ENCODE results near the gene RTN4RL1. TPM values are rescaled to one million over a fixed set of nuclear protein-coding genes. Genes with fewer than 3 reads are reported as not detected.
A peak's percentile ranks its signal among the peaks of the same experiment; 100 is the strongest.

The RTN4RL1 gene
- total RNA-seq, 2 donors from 2014 or later, result 18.2 to 19.6 TPM

GRCh38 chr17:2022647-2023240 lies 2.4 kb downstream of the RTN4RL1 start:
- Mint-ChIP-seq H3K4me3 (peak overlapping the region; percentile 72), H3K27ac (no peak overlapping the region), H3K27me3 (ENCODE audit: insufficient read depth) (peaks cover 85% of the 10 kb centered on the region), H3K36me3 (ENCODE audit: low read depth) (no peaks in the 10 kb centered on the region), H3K9me3 (peaks cover 4% of the 10 kb centered on the region), H3K4me1 (peaks cover 29% of the 10 kb centered on the region)
- H3K9ac ChIP-seq (ENCODE audit: extremely low read depth, low read length, poor library complexity, severe bottlenecking), result peak overlapping the region; percentile 31
- no peak for DNase-seq
- TF ChIP-seq, protein P1, sequence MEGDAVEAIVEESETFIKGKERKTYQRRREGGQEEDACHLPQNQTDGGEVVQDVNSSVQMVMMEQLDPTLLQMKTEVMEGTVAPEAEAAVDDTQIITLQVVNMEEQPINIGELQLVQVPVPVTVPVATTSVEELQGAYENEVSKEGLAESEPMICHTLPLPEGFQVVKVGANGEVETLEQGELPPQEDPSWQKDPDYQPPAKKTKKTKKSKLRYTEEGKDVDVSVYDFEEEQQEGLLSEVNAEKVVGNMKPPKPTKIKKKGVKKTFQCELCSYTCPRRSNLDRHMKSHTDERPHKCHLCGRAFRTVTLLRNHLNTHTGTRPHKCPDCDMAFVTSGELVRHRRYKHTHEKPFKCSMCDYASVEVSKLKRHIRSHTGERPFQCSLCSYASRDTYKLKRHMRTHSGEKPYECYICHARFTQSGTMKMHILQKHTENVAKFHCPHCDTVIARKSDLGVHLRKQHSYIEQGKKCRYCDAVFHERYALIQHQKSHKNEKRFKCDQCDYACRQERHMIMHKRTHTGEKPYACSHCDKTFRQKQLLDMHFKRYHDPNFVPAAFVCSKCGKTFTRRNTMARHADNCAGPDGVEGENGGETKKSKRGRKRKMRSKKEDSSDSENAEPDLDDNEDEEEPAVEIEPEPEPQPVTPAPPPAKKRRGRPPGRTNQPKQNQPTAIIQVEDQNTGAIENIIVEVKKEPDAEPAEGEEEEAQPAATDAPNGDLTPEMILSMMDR (conservative IDR thresholded peaks at IDR 0.05), result no peak
- WGBS, 2 experiments (ENCODE audit: insufficient coverage in 1 of 2, insufficient read length in 1 of 2), result 89 to 96% methylated on average over 12 to 15 of the region's 15 CpGs
- peaks cover 12% of the 10 kb centered on the region for H3K27me3 ChIP-seq (ENCODE audit: control insufficient read depth, insufficient read depth, low read length, poor library complexity, severe bottlenecking)
- H3K9me3 ChIP-seq (ENCODE audit: control insufficient read depth, low read length), result no peaks in the 10 kb centered on the region
- peaks cover 10% of the 10 kb centered on the region for H3K36me3 ChIP-seq (ENCODE audit: control insufficient read depth, insufficient read depth, low read length)
- H3K4me3 ChIP-seq (ENCODE audit: low read length), result peak overlapping the region; percentile 79
- no peaks in the 10 kb centered on the region for H3K4me1 ChIP-seq (ENCODE audit: control insufficient read depth, insufficient read depth, low read length)
- no peak overlapping the region for H3K27ac ChIP-seq (ENCODE audit: low read depth, low read length)

GRCh38 chr17:2020721-2021120 lies 4.4 kb downstream of the RTN4RL1 start:
- no peaks in the 10 kb centered on the region for H3K9me3 Mint-ChIP-seq
- peaks cover 28% of the 10 kb centered on the region for H3K4me1 Mint-ChIP-seq
- Histone ChIP-seq H3K9me3 (ENCODE audit: control insufficient read depth, low read length) (no peaks in the 10 kb centered on the region), H3K4me3 (ENCODE audit: low read length) (no peak overlapping the region), H3K9ac (ENCODE audit: extremely low read depth, low read length, poor library complexity, severe bottlenecking) (no peak overlapping the region), H3K27ac (ENCODE audit: low read depth, low read length) (no peak overlapping the region), H3K36me3 (ENCODE audit: control insufficient read depth, insufficient read depth, low read length) (peaks cover 10% of the 10 kb centered on the region), H3K4me1 (ENCODE audit: control insufficient read depth, insufficient read depth, low read length) (no peaks in the 10 kb centered on the region), H3K27me3 (ENCODE audit: control insufficient read depth, insufficient read depth, low read length, poor library complexity, severe bottlenecking) (peaks cover 12% of the 10 kb centered on the region)
- peaks cover 79% of the 10 kb centered on the region for H3K27me3 Mint-ChIP-seq (ENCODE audit: insufficient read depth)
- no peak overlapping the region for H3K4me3 Mint-ChIP-seq
- TF ChIP-seq, protein P1 (conservative IDR thresholded peaks at IDR 0.05), result no peak
- WGBS, 2 experiments (ENCODE audit: insufficient coverage in 1 of 2, insufficient read length in 1 of 2), result 80 to 81% methylated on average over 4 to 8 of the region's 8 CpGs
- no peak overlapping the region for H3K27ac Mint-ChIP-seq
- H3K36me3 Mint-ChIP-seq (ENCODE audit: low read depth), result no peaks in the 10 kb centered on the region
- no peak for DNase-seq

- no peak overlapping the region for H3K27ac Mint-ChIP-seq
- Histone ChIP-seq H3K4me1 (ENCODE audit: control insufficient read depth, insufficient read depth, low read length) (no peaks in the 10 kb centered on the region), H3K4me3 (ENCODE audit: low read length) (no peak overlapping the region), H3K36me3 (ENCODE audit: control insufficient read depth, insufficient read depth, low read length) (peaks cover 10% of the 10 kb centered on the region), H3K9ac (ENCODE audit: extremely low read depth, low read length, poor library complexity, severe bottlenecking) (no peak overlapping the region), H3K9me3 (ENCODE audit: control insufficient read depth, low read length) (no peaks in the 10 kb centered on the region), H3K27ac (ENCODE audit: low read depth, low read length) (no peak overlapping the region), H3K27me3 (ENCODE audit: control insufficient read depth, insufficient read depth, low read length, poor library complexity, severe bottlenecking) (peaks cover 12% of the 10 kb centered on the region)
- H3K4me3 Mint-ChIP-seq, result no peak overlapping the region
- H3K4me1 Mint-ChIP-seq, result peaks cover 28% of the 10 kb centered on the region
- H3K9me3 Mint-ChIP-seq, result no peaks in the 10 kb centered on the region
- TF ChIP-seq, protein P1 (conservative IDR thresholded peaks at IDR 0.05), result no peak
- no peak for DNase-seq
- WGBS, 2 experiments (ENCODE audit: insufficient coverage in 1 of 2, insufficient read length in 1 of 2), result 93 to 98% methylated on average over 6 to 8 of the region's 8 CpGs
- peaks cover 82% of the 10 kb centered on the region for H3K27me3 Mint-ChIP-seq (ENCODE audit: insufficient read depth)
- peaks cover 5% of the 10 kb centered on the region for H3K36me3 Mint-ChIP-seq (ENCODE audit: low read depth)
Observed at GRCh38 chr17:2019723-2020122, 5.4 kb downstream of the RTN4RL1 start.

Measured in endodermal cell (in vitro differentiated cells).